Tibial nerve (tissue), 4 donors: ENCODE data around the gene ST3GAL3. TPM values are rescaled to one million over a fixed set of nuclear protein-coding genes. Genes with fewer than 3 reads are reported as not detected.

Experiments used
- DNase-seq, 2 donors: peaks; one replicate each; pipeline ENCODE4 v3.0.0-alpha.2; 2019; ENCODE audit warnings: low spot score in 2 of 2
- H3K27ac ChIP-seq, 4 donors: fragments of 200-600 bp; sonication (generic) in 3 of 4; one replicate each; pipeline ENCODE4 v1.5.1; 2017 to 2019; ENCODE audit warnings: mild to moderate bottlenecking in 1 of 4
- H3K27me3 ChIP-seq, 2 donors: fragments of 200-600 bp; sonication (generic) in 1 of 2; one replicate each; pipeline versions ENCODE4 v1.5.1 to v1.6.0; 2017 to 2019
- H3K36me3 ChIP-seq, 3 donors: fragments of 200-600 bp; sonication (generic); one replicate each; pipeline ENCODE4 v1.5.1; 2018 to 2019
- H3K4me1 ChIP-seq, 4 donors: fragments of 200-600 bp; sonication (generic) in 3 of 4; one replicate each; pipeline ENCODE4 v1.5.1; 2017 to 2019
- H3K4me3 ChIP-seq, 4 donors: fragments of 200-600 bp; sonication (generic) in 3 of 4; one replicate each; pipeline ENCODE4 v1.5.1; 2017 to 2019; ENCODE audit warnings: mild to moderate bottlenecking in 1 of 4, moderate library complexity in 1 of 4
- H3K9me3 ChIP-seq, 4 donors: fragments of 200-600 bp; sonication (generic) in 3 of 4; one replicate each; pipeline ENCODE4 v1.5.1; 2017 to 2019
- CTCF ChIP-seq, 5 experiments: fragments of 200-600 bp in 3 of 5; fragments of 450-650 bp in 2 of 5; sonication (generic) in 3 of 5; IDR thresholded peaks; one replicate each; pipeline ENCODE4 v1.5.1; 2016 to 2019; ENCODE audit warnings: antibody characterized with exemption in 5 of 5, mild to moderate bottlenecking in 3 of 5, moderate library complexity in 2 of 5
- EP300 ChIP-seq, 2 donors: sonication (generic); formaldehyde crosslinking; IDR thresholded peaks; one replicate each; pipeline ENCODE4 v1.6.1; 2017; ENCODE audit warnings: antibody characterized with exemption in 2 of 2, mild to moderate bottlenecking in 1 of 2
- POLR2A ChIP-seq, 2 donors: fragments of 450-650 bp; IDR thresholded peaks; one replicate each; pipeline ENCODE4 v1.6.1; 2017; ENCODE audit warnings: antibody characterized with exemption in 2 of 2, mild to moderate bottlenecking in 2 of 2, moderate library complexity in 2 of 2
- WGBS, 2 donors: methylation state at CpG; one replicate each; pipeline ENCODE4 v1.1.5; 2018; 5-methylcytosine and 5-hydroxymethylcytosine counted together
- total RNA-seq, 4 donors: library from RNA; depleted of rRNA; stranded (reverse); fragments of >200 nt; gene quantifications; one replicate each; pipeline ENCODE4 v1.1.0, GENCODE V29; 2016

The ST3GAL3 gene
- total RNA-seq, 4 donors from 2014 or later = 20.7 to 27.0 (median 24.1) TPM

GRCh38 chr1:43841321-43842174 lies 134.2 kb downstream of the ST3GAL3 start:
- DNase-seq = no peak
- no peak for TF ChIP-seq EP300 (IDR thresholded peaks at IDR 0.05)
- no peak for TF ChIP-seq CTCF (IDR thresholded peaks at IDR 0.05)
- TF ChIP-seq POLR2A (IDR thresholded peaks at IDR 0.05) = no peak
- 78 to 95% methylated on average over 1 of the region's 1 CpG for WGBS, 2 donors
- Histone ChIP-seq H3K4me1 (peaks cover 0 to 31% (median 9%) of the 10 kb centered on the region in 4 donors), H3K9me3 (peaks cover 0 to 5% (median 0%) of the 10 kb centered on the region in 4 donors), H3K4me3 (no peak overlapping the region), H3K36me3 (peaks cover 0 to 38% (median 0%) of the 10 kb centered on the region in 3 donors), H3K27ac (no peak overlapping the region), H3K27me3 (no peaks in the 10 kb centered on the region)

GRCh38 chr1:43842175-43842498 lies 134.8 kb downstream of the ST3GAL3 start:
- H3K4me1 ChIP-seq = peaks cover 0 to 26% (median 7%) of the 10 kb centered on the region in 4 donors
- H3K27ac ChIP-seq = no peak overlapping the region
- no peaks in the 10 kb centered on the region for H3K27me3 ChIP-seq
- TF ChIP-seq EP300 (IDR thresholded peaks at IDR 0.05) (no peak), POLR2A (IDR thresholded peaks at IDR 0.05) (no peak), CTCF (IDR thresholded peaks at IDR 0.05) (no peak)
- peaks cover 0 to 5% (median 0%) of the 10 kb centered on the region in 4 donors for H3K9me3 ChIP-seq
- H3K4me3 ChIP-seq = no peak overlapping the region
- DNase-seq = no peak
- 92 to 98% methylated on average over 2 of the region's 2 CpGs for WGBS, 2 donors
- peaks cover 0 to 38% (median 0%) of the 10 kb centered on the region in 3 donors for H3K36me3 ChIP-seq

- H3K4me3 ChIP-seq = no peak overlapping the region
- H3K27ac ChIP-seq = no peak overlapping the region
- TF ChIP-seq POLR2A (IDR thresholded peaks at IDR 0.05) (no peak), EP300 (IDR thresholded peaks at IDR 0.05) (no peak), CTCF (IDR thresholded peaks at IDR 0.05) (no peak)
- peaks cover 0 to 5% (median 0%) of the 10 kb centered on the region in 4 donors for H3K9me3 ChIP-seq
- DNase-seq = no peak
- H3K27me3 ChIP-seq = no peaks in the 10 kb centered on the region
- WGBS, 2 donors = 95 to 97% methylated on average over 5 of the region's 5 CpGs
- H3K36me3 ChIP-seq = peaks cover 0 to 38% (median 0%) of the 10 kb centered on the region in 3 donors
- peaks cover 0 to 13% (median 5%) of the 10 kb centered on the region in 4 donors for H3K4me1 ChIP-seq
Measured at GRCh38 chr1:43843684-43844083, 136.3 kb downstream of the ST3GAL3 start.

GRCh38 chr1:43844114-43844513 lies 136.8 kb downstream of the ST3GAL3 start:
- WGBS, 2 donors = 71 to 89% methylated on average over 1 of the region's 1 CpG
- H3K4me3 ChIP-seq = no peak overlapping the region
- H3K27me3 ChIP-seq = no peaks in the 10 kb centered on the region
- no peak for DNase-seq
- H3K27ac ChIP-seq = no peak overlapping the region
- H3K4me1 ChIP-seq = peaks cover 0 to 9% (median 3%) of the 10 kb centered on the region in 4 donors
- TF ChIP-seq EP300 (IDR thresholded peaks at IDR 0.05) = no peak
- TF ChIP-seq CTCF (IDR thresholded peaks at IDR 0.05) = no peak
- no peak for TF ChIP-seq POLR2A (IDR thresholded peaks at IDR 0.05)
- peaks cover 0 to 5% (median 0%) of the 10 kb centered on the region in 4 donors for H3K9me3 ChIP-seq
- H3K36me3 ChIP-seq = peaks cover 0 to 38% (median 0%) of the 10 kb centered on the region in 3 donors

- TF ChIP-seq CTCF (IDR thresholded peaks at IDR 0.05) = no peak
- Histone ChIP-seq H3K27me3 (no peaks in the 10 kb centered on the region), H3K9me3 (peaks cover 0 to 1% (median 0%) of the 10 kb centered on the region in 4 donors), H3K4me3 (no peak overlapping the region), H3K36me3 (peaks cover 0 to 18% (median 0%) of the 10 kb centered on the region in 3 donors), H3K27ac (no peak overlapping the region), H3K4me1 (peaks cover 0 to 2% (median 0%) of the 10 kb centered on the region in 4 donors)
- 56 to 57% methylated on average over 1 of the region's 1 CpG for WGBS, 2 donors
- DNase-seq = no peak
Measured at GRCh38 chr1:43847290-43847689, 140.0 kb downstream of the ST3GAL3 start.
